GM18498 (cell line): Measurements from ENCODE around the gene TBKBP1.

Source experiments
- ATAC-seq: cut with Tn5 transposase; IDR thresholded peaks from one replicate; pipeline ENCODE4 v1.9.1; 2021; ENCODE audit warnings: mild to moderate bottlenecking, moderate library complexity; ENCODE audit not compliant: unreplicated experiment

TBKBP1 gene

GRCh38 chr17:47713980-47714700, 20.2 kb downstream of the TBKBP1 start:
- ATAC-seq: no peak

GRCh38 chr17:47714773-47715396, 20.9 kb downstream of the TBKBP1 start:
- ATAC-seq: peak; percentile 37

- ATAC-seq: no peak
Observed at GRCh38 chr17:47715669-47716325, 21.8 kb downstream of the TBKBP1 start.

GRCh38 chr17:47716375-47716774, 22.4 kb downstream of the TBKBP1 start:
- ATAC-seq: no peak

- no peak for ATAC-seq
Observed at GRCh38 chr17:47717261-47717697, 23.3 kb downstream of the TBKBP1 start.

- ATAC-seq: no peak
Observed at GRCh38 chr17:47717979-47718621, 24.1 kb downstream of the TBKBP1 start.

- ATAC-seq: no peak
Observed at GRCh38 chr17:47718634-47719405, 24.9 kb downstream of the TBKBP1 start.

GRCh38 chr17:47719411-47720152, 25.6 kb downstream of the TBKBP1 start:
- no peak for ATAC-seq

- no peak for ATAC-seq
Observed at GRCh38 chr17:47720196-47720595, 26.2 kb downstream of the TBKBP1 start.

- ATAC-seq: no peak
Observed at GRCh38 chr17:47720754-47721533, 27.0 kb downstream of the TBKBP1 start.

- no peak for ATAC-seq
Observed at GRCh38 chr17:47721725-47722124, 27.8 kb downstream of the TBKBP1 start.

GRCh38 chr17:47724705-47725104, 30.7 kb downstream of the TBKBP1 start:
- ATAC-seq: no peak

- no peak for ATAC-seq
Observed at GRCh38 chr17:47725446-47726111, 31.6 kb downstream of the TBKBP1 start.

GRCh38 chr17:47726796-47727703, 33.1 kb downstream of the TBKBP1 start:
- ATAC-seq: no peak

- ATAC-seq: no peak
Observed at GRCh38 chr17:47727704-47728036, 33.7 kb downstream of the TBKBP1 start.

- ATAC-seq: no peak
Observed at GRCh38 chr17:47728214-47728877, 34.4 kb downstream of the TBKBP1 start.

- no peak for ATAC-seq
Observed at GRCh38 chr17:47729476-47729875, 35.5 kb downstream of the TBKBP1 start.
